AG09309 (cell line): Measurements from ENCODE around the gene GPR39.

Experiments
- DNase-seq: peaks from one replicate; pipeline ENCODE4 v3.0.0-alpha.2; 2010; ENCODE audit warnings: low read depth
- H3K4me3 ChIP-seq: 2 replicates; pipeline ENCODE4 v1.5.1; 2011; ENCODE audit warnings: mild to moderate bottlenecking, low read depth, low read length, moderate library complexity; ENCODE audit not compliant: control insufficient read depth
- TF ChIP-seq, protein P1 (sequence below): IDR thresholded peaks from 2 replicates; pipeline ENCODE4 v1.5.1; 2011; ENCODE audit warnings: mild to moderate bottlenecking, low read depth, low read length, inconsistent platforms; ENCODE audit not compliant: insufficient read depth, control insufficient read depth; ENCODE audit errors: missing control alignments

Gene GPR39

DNA sequence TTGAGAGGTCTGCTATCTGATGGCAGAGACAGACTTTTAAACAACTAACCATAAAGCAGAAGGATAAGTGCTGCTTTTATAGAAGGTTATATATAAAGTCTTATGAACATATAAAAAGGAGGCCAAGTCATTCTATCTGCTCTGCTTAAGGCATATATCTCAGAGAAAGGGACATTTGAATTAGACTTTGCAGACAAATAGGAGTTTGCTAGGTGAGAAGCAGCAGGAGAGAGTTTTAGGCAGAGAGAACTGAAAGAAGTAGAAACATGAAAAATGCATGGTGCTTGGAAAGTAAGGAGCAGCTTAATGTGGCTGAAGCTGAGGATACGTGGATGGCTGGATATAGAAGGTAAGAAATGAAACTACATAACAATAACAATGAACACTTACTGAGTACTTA is 188.0 kb downstream of the GPR39 start:
- no peak for DNase-seq
- TF ChIP-seq, protein P1, sequence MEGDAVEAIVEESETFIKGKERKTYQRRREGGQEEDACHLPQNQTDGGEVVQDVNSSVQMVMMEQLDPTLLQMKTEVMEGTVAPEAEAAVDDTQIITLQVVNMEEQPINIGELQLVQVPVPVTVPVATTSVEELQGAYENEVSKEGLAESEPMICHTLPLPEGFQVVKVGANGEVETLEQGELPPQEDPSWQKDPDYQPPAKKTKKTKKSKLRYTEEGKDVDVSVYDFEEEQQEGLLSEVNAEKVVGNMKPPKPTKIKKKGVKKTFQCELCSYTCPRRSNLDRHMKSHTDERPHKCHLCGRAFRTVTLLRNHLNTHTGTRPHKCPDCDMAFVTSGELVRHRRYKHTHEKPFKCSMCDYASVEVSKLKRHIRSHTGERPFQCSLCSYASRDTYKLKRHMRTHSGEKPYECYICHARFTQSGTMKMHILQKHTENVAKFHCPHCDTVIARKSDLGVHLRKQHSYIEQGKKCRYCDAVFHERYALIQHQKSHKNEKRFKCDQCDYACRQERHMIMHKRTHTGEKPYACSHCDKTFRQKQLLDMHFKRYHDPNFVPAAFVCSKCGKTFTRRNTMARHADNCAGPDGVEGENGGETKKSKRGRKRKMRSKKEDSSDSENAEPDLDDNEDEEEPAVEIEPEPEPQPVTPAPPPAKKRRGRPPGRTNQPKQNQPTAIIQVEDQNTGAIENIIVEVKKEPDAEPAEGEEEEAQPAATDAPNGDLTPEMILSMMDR: no peak
- no peak overlapping the region for H3K4me3 ChIP-seq

DNA sequence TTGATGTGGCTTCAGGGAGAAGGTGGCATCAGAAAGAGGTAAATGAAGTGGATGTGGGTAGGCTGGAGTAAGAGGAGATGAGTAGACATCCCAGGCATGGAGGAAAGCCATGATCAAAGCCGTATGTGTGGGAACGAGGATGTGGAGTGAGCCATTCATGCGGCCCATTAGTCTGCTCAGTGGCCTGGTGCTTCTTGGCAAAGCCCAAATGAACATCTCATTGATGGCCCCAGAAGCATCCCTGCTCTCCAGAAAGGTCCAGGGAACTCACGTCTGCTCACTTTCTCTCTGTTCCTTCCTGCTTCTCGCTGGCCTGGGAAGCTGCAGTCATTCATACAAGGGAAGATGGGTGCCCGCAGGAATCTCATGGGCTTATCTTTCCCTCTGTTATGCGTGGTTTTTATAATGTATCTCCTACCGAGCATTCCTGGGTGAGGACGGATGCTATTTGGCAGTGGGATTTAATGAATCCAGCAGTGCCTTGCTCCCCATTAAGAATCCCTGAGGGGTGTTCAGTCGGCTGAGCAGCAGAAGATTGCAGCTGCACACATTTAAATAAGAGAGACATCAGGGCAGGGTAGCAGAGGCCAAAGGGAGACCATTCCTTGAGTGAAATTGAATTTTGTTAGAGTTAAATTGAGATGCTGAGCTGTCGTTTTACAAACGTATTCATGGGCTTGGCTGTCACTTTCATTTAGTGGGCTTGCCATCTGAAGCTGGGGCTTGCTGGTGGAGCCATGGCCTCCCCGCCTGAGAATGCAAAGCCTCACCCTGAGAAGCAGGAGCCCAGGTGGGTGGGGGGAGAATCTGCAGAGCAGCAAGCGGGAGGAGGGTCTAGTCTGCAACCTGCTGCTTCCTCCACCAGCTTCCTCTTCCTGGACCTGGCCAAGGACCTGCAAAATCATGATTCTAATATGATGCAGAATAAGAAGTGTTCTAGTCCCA is 188.9 kb downstream of the GPR39 start:
- no peak overlapping the region for H3K4me3 ChIP-seq
- TF ChIP-seq, protein P1: no peak
- DNase-seq: no peak

DNA sequence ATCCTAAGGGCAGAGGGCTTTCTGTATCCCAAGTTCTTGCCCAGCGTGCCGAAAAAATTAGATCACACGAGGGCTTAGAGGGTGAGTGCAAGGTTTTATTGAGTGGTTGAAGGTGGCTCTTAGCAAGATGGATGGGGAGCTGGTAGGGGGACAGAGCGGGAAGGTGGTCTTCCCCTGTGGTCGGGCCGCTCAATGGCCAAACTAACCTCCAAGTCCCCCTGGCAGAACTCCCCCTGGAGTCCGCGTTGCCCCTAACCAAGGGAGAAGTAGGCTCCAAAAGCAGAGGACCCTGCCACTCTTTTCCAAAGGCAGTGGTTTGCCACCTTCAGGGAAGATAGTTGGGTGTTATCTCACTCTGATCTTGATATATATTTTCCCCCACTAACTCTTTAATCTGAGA is 190.0 kb downstream of the GPR39 start:
- H3K4me3 ChIP-seq: no peak overlapping the region
- TF ChIP-seq, protein P1: no peak
- DNase-seq: no peak

DNA sequence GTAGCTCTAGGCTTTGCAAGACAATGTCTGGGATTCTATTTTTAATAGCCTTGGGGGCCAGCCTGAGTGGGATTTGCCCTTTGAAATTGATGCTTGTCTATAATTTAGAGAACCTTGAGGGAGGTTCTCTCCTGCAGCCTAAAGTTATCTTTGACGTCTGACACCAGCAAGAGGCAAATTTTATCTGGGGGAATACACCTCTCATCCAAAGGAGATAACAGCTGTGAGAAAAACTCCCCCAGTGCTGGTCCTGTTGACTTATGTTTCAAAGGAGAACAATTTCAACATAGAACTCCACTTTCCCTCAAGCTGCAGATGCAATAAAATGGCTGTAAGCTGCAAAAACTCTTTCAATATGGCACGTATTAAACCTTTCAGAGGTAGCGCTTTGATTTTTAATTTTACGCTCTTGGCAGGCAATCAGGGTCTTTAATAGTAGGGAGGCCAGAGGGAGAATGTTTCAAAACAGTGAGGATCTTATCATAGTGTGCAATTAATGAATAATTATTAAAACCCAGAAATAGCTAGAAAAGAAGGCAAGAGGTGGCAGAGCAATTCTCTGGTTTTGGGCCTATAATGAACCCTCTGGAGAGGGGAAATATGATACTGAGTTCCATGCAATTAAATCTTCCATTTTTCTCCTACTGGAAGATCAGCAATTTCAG is 191.0 kb downstream of the GPR39 start:
- no peak overlapping the region for H3K4me3 ChIP-seq
- no peak for DNase-seq
- TF ChIP-seq, protein P1: no peak

DNA sequence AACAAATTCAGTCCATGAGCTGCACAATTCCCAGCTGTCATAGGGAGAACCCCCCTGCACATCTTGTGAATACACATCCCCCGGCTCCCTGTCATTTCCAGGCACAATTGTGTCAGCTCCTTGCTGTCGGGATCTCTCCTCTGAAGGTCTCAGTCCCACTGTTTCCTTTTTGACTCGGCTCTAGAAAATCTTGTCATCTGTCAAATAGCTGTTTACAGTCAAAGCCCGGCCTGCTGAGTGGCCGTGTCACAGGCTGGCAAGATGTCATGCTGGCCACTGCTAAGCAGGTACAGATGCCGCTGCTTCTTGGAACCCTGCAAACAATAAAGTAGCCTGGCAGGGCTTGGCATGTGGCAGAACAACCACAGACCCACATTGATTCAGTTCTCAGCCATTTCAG is 191.7 kb downstream of the GPR39 start:
- no peak for DNase-seq
- TF ChIP-seq, protein P1: no peak
- H3K4me3 ChIP-seq: no peak overlapping the region

DNA sequence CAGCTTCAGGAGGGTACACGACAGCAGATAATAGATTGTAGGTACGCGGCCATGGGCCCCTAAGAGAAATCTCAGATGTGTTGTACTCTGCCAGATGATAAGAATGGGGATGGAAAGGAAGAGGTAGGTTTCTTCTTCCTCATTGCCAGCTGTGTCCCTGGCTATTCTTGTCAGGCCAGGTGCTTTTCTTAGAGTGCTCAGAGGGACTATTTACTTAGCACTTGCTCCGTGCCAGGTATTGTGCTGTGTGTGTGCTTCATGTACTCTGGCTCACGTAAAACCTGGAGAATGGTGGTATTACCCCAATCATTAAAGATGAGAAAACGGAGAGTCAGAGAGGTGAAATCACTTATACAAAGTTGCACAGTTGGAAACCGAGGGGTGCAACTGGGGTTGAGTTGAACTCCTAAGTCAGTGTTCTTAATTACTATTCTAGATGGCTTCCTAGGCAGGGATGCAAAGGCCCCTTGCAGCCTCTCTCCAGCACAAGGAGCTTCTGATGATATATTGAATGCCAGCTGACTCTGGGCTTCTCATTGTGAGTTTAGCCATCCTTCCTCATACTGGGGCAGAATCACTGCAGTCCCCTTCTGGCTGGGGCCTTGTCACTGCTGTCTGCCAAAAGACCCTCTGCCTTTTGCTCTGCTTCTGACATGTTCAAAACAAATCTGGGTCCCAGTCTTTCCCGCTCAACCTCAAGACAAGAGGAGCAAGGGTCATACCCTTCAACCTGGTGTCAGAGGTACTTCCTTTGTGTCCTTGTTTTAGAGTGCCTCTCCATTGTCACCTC is 192.7 kb downstream of the GPR39 start:
- TF ChIP-seq, protein P1: no peak
- DNase-seq: no peak
- H3K4me3 ChIP-seq: no peak overlapping the region
